ENCODE results near the gene PAK6.

- TF ChIP-seq EZH2 (IDR thresholded peaks at IDR 0.05; ENCODE audit: low read length, unreplicated experiment) = no peak
- TF ChIP-seq CTCF (conservative IDR thresholded peaks at IDR 0.05; ENCODE audit: low read depth, low read length) = no peak
- no peak for TF ChIP-seq EZH2phosphoT487 (IDR thresholded peaks at IDR 0.05; ENCODE audit: borderline replicate concordance, low read length)
Measured at GRCh38 chr15:40249477-40250303, 10.8 kb downstream of the PAK6 start.
